Right kidney (tissue), 1 donor: ENCODE results near the gene CCDC126.
"Not testable (repeated sequence)": the region's sequence is repeated elsewhere in the genome, so short reads cannot be mapped to it uniquely, and the experiment has no call there.

Experiments used
- DNase-seq: peaks from one replicate; pipeline ENCODE4 v3.0.0-alpha.2; 2016

The CCDC126 gene

GRCh38 chr7:23622506-23622925, 25.3 kb downstream of the CCDC126 start:
- DNase-seq: no peak

DNA sequence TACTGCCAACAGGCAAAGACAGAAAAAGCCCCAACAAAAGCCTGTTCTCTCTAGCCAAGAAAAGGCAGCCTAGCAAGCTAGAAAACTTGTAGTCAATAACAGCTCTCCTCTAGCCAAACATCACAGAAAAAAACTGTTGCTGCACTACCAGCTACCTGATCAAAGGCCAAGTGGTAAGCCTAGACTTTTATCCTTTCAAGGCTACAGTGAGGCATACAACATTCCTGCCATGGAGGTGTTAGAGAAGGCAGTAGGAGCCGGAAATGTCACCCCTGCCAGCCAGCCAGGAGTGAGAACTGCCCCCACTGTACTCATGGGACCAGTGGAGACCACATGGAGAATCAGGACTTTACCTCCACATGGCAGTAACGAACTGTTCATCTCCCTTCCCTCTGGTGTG, 31.2 kb downstream of the CCDC126 start:
- no peak for DNase-seq

- no peak for DNase-seq
These were observed 36.2 kb downstream of the CCDC126 start for GRCh38 chr7:23633417-23633816.

- no peak for DNase-seq
These were observed 48.6 kb downstream of the CCDC126 start for GRCh38 chr7:23645822-23646221.

- DNase-seq: no peak
These were observed 56.8 kb downstream of the CCDC126 start for GRCh38 chr7:23653942-23654341.

DNA sequence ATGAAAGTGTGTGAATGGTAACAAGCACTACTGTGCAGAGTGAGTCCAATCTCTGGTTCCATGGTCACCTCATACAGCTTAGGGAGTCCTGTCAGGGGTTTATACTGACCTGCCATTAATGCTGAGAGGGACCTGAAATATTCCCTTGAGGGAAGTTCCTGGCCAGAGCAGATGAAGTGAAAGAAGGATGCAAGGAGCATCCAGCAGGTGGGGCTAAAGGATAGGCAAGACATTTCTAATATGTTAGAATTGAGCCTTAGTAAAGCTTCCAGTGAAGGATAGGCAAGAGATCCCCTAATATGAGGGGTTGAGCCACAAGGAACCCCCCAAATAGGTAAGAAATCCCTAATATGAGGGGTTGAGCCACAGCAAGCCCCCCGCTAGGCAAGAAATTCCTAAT, 57.3 kb downstream of the CCDC126 start:
- no peak for DNase-seq

- no peak for DNase-seq
These were observed 58.3 kb downstream of the CCDC126 start for GRCh38 chr7:23655433-23655832.

- no peak for DNase-seq
These were observed 61.7 kb downstream of the CCDC126 start for GRCh38 chr7:23658831-23659427.

DNA sequence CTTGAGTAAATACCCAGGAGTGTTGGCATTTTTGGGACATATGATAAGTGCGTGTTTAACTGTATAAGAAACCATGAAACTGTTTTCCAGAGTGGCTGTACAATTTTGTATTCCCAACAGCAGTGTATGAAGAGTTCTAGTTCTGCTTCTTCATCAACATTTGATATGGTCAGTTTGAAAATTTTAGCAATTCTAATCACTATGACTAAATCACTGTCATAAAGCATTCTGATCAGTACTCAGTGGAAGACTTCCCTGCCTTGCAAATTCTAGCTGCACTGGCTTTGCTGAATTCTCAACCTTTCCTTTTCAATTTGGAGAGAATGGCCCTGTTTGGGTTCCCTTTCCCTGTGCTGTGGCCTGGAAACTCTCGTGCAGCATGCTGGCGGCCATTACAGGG, 64.2 kb downstream of the CCDC126 start:
- DNase-seq: no peak

- no peak for DNase-seq
These were observed 65.2 kb downstream of the CCDC126 start for GRCh38 chr7:23662124-23662983.

GRCh38 chr7:23662984-23663313, 65.8 kb downstream of the CCDC126 start:
- DNase-seq: no peak

DNA sequence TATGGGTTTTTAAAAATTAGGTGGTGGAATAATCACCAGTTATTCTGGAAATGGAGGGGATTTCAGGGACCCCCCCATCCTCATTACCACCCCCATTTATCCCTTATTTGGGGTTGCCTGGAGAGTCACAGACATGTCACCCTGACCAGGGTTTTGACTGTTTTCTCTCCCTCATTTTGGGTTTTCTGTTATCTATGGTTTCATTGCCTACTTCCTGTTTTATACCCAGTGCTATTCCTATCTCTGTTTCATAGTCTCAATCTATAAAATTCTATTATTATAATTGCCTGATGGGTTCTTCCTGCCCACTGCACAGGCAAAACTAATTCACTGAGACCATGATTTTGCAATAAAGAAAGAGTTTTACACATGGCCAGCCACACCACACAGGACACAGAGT, 66.9 kb downstream of the CCDC126 start:
- no peak for DNase-seq

- DNase-seq: no peak
These were observed 74.9 kb downstream of the CCDC126 start for GRCh38 chr7:23672033-23672432.

DNA sequence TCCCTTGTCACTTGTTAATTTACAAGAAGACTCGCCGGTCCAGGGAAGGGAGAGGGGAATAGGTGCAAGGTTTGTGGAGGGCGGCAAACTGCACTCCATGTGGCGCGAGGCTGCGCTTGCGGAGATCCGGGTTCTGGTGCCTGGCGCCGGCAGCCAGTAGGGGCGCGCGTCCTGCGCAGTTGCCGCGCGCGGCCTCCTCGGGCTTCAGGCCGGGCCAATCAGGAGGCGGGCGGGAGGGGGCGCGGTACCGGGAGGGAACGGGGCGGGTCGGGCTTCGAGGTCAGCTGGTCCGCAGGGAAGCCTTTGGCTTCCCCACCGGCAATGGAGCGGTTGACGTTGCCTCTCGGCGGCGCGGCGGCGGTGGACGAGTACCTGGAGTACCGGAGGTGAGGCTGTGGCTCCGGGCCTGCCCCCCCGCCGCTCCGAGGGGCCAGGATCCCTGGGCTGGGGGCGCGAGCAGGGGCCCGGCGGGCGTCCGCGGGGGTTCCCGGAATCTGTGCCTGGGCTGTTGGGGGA, 82.8 kb downstream of the CCDC126 start, which contains the start of gene FAM221A:
FAM221A (plus strand) TSS at position 302 of the 516 bp plus-strand sequence; CDS start at position 322, 20 bp downstream.
- peak; percentile 76 for DNase-seq

GRCh38 chr7:23680414-23681405, 83.5 kb downstream of the CCDC126 start:
- peak; percentile 77 for DNase-seq

- not testable (repeated sequence) for DNase-seq
These were observed 86.9 kb downstream of the CCDC126 start for GRCh38 chr7:23684041-23684440.

GRCh38 chr7:23685731-23686130, 88.5 kb downstream of the CCDC126 start:
- no peak for DNase-seq

DNA sequence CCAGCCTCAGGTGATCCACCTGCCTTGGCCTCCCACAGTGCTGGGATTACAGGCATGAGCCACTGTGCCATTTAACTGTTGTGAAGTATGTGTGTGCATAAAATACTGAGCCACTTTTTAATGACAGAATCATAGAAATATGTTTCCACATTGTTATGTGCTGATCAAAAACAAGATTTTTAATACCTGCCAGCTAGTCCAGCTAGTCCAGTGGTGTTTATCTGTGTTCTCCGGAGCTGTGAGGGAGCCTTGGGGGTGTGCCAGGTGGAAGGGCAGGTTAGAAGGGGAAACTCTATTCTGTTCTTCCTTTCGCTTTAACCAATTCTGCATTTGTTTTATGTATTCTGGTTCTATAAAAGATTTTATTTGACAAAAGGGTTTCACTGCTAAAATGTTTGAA, 89.8 kb downstream of the CCDC126 start:
- no peak for DNase-seq

- DNase-seq: no peak
These were observed 92.0 kb downstream of the CCDC126 start for GRCh38 chr7:23689165-23689564.

DNA sequence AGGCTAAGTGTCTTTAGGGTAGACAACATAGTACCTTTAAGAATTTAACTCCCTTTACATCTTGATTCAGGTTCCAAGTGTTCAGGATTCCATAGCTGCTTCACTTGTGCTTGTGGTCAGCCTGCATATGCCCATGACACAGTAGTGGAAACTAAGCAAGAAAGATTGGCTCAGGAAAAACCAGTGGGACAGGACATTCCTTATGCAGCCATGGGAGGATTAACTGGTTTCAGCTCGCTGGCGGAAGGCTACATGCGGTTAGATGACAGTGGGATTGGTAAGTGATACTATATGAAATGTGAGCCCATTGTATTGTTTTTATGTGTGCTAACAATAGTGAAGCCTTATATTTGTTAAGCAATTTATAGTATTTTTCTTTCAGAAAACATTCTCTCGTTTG, 94.1 kb downstream of the CCDC126 start:
- DNase-seq: no peak

- no peak for DNase-seq
These were observed 96.0 kb downstream of the CCDC126 start for GRCh38 chr7:23693224-23693623.
